Measurements from ENCODE around the gene MCM6. TPM values are rescaled to one million over a fixed set of nuclear protein-coding genes. Genes with fewer than 3 reads are reported as not detected.

Gene MCM6
- total RNA-seq, 1 experiment from 2014 or later, result 18.5 TPM

Other genes with a start within 250 kb of the MCM6 start
- 45.2 and 52.5 TPM in 2 replicates for gene UBXN4, start 134.6 kb downstream of the MCM6 start, total RNA-seq (2014; rRNA removed; shearing (Covaris generic))
- gene LCT, start 39.3 kb downstream of the MCM6 start, total RNA-seq (2014; rRNA removed; shearing (Covaris generic)), result 0.40 TPM in 1 of 2 replicates, not detected in the other
- gene DARS1, start 109.2 kb upstream of the MCM6 start, total RNA-seq (2014; rRNA removed; shearing (Covaris generic)), result 88.3 and 95.9 TPM in 2 replicates
- gene CXCR4, start 241.7 kb upstream of the MCM6 start, total RNA-seq (2014; rRNA removed; shearing (Covaris generic)), result 3.8 and 6.5 TPM in 2 replicates